PFSK-1 (cell line): ENCODE data around the gene MARK1.

ENCODE experiments used
- FOXP2 ChIP-seq: optimal IDR thresholded peaks from 2 replicates; pipeline ENCODE3; 2011; ENCODE audit warnings: borderline replicate concordance, control low read depth, inconsistent platforms; ENCODE audit not compliant: insufficient read depth; ENCODE audit errors: extremely low read length, extremely low read depth
- POLR2AphosphoS5 ChIP-seq: IDR thresholded peaks from 2 replicates; pipeline ENCODE4 v1.6.1; 2012; ENCODE audit warnings: low read depth, mild to moderate bottlenecking, control low read depth, low read length, moderate library complexity
- REST ChIP-seq, 2 experiments: IDR thresholded peaks; 2 replicates each; pipeline versions ENCODE4 v1.6.1 to v1.8.0; 2011 to 2012; ENCODE audit warnings: low read depth in 2 of 2, low read length in 2 of 2, control low read depth in 1 of 2, inconsistent platforms in 1 of 2, mild to moderate bottlenecking in 1 of 2, moderate library complexity in 1 of 2; ENCODE audit not compliant: insufficient read depth in 1 of 2
- SIN3A ChIP-seq: IDR thresholded peaks from 2 replicates; pipeline ENCODE4 v1.6.1; 2012; ENCODE audit warnings: mild to moderate bottlenecking, low read length, moderate library complexity, borderline replicate concordance; ENCODE audit not compliant: insufficient read depth
- TAF1 ChIP-seq: IDR thresholded peaks from 2 replicates; pipeline ENCODE4 v1.6.1; 2012; ENCODE audit warnings: low read length, control low read depth, borderline replicate concordance; ENCODE audit not compliant: insufficient read depth

MARK1 gene

GRCh38 chr1:220514256-220514655 is 13.7 kb upstream of the MARK1 start:
- TF ChIP-seq SIN3A: no peak
- no peak for TF ChIP-seq REST (IDR thresholded peaks at IDR 0.05; ENCODE audit: insufficient read depth in 1 of 2, low read depth in 2 of 2, low read length in 2 of 2)
- TF ChIP-seq TAF1: no peak
- TF ChIP-seq FOXP2: no peak
- no peak for TF ChIP-seq POLR2AphosphoS5

- TF ChIP-seq FOXP2: no peak
- no peak for TF ChIP-seq TAF1
- no peak for TF ChIP-seq POLR2AphosphoS5
- no peak for TF ChIP-seq REST (IDR thresholded peaks at IDR 0.05; ENCODE audit: insufficient read depth in 1 of 2, low read depth in 2 of 2, low read length in 2 of 2)
- TF ChIP-seq SIN3A: no peak
Measured at GRCh38 chr1:220516014-220516721, 11.8 kb upstream of the MARK1 start.

- TF ChIP-seq FOXP2: no peak
- TF ChIP-seq SIN3A: no peak
- TF ChIP-seq TAF1: no peak
- TF ChIP-seq REST (IDR thresholded peaks at IDR 0.05; ENCODE audit: insufficient read depth in 1 of 2, low read depth in 2 of 2, low read length in 2 of 2): no peak
- no peak for TF ChIP-seq POLR2AphosphoS5
Measured at GRCh38 chr1:220516722-220517042, 11.3 kb upstream of the MARK1 start.

GRCh38 chr1:220521778-220522177 is 6.2 kb upstream of the MARK1 start:
- TF ChIP-seq TAF1: no peak
- TF ChIP-seq SIN3A: no peak
- TF ChIP-seq REST (IDR thresholded peaks at IDR 0.05; ENCODE audit: insufficient read depth in 1 of 2, low read depth in 2 of 2, low read length in 2 of 2): no peak
- no peak for TF ChIP-seq FOXP2
- TF ChIP-seq POLR2AphosphoS5: no peak

GRCh38 chr1:220526294-220526693 is 1.6 kb upstream of the MARK1 start:
- TF ChIP-seq TAF1 (no peak), REST (IDR thresholded peaks at IDR 0.05; ENCODE audit: insufficient read depth in 1 of 2, low read depth in 2 of 2, low read length in 2 of 2) (no peak), FOXP2 (no peak), POLR2AphosphoS5 (no peak), SIN3A (no peak)
